SK-N-SH (cell line): ENCODE measurements around the gene ABHD17C. TPM values are rescaled to one million over a fixed set of nuclear protein-coding genes. Genes with fewer than 3 reads are reported as not detected.

Experiments
- CTCF ChIA-PET: fragments of 300-600, 350-600 bp; formaldehyde crosslinking; extraction: SDS; loops from one replicate; lab custom pipeline; 2021; lab: Yijun Ruan, JAX
- POLR2A ChIA-PET: fragments of 350-600 bp; sonication (Branson Sonifier 250); formaldehyde crosslinking; extraction: SDS; loops from one replicate; lab custom pipeline; 2020; ENCODE audit warnings: antibody characterized with exemption, inconsistent platforms; lab: Yijun Ruan, JAX
- DNase-seq: peaks from one replicate; pipeline ENCODE4 v3.0.0; 2012
- H2AFZ ChIP-seq: fragments of 200-600 bp; sonication (generic); 2 replicates; pipeline ENCODE4 v1.8.1; 2016; ENCODE audit warnings: antibody characterized with exemption, mild to moderate bottlenecking, low read depth
- H3F3A ChIP-seq: fragments of 200-600 bp; sonication (generic); replicated peaks from 2 replicates; pipeline ENCODE3; 2016; ENCODE audit warnings: antibody characterized with exemption, mild to moderate bottlenecking; ENCODE audit not compliant: insufficient read depth
- H3K27ac ChIP-seq, 2 experiments: fragments of 200-500 bp in 1 of 2; fragments of 200-600 bp in 1 of 2; sonication (Bioruptor generic) in 1 of 2; sonication (generic), shearing (Covaris generic) in 1 of 2; 2 replicates each; pipeline versions ENCODE4 v1.5.1 to v1.6.1; 2014 to 2016; ENCODE audit warnings: low read depth in 2 of 2, inconsistent platforms in 1 of 2, low read length in 1 of 2, mild to moderate bottlenecking in 1 of 2, mixed read lengths in 1 of 2
- H3K27me3 ChIP-seq: fragments of 200-600 bp; sonication (generic), shearing (Covaris generic); 2 replicates; pipeline ENCODE4 v1.6.1; 2016; ENCODE audit warnings: mixed run types; ENCODE audit not compliant: insufficient read depth
- H3K36me3 ChIP-seq, 2 experiments: fragments of 200-500 bp in 1 of 2; fragments of 200-600 bp in 1 of 2; sonication (Bioruptor generic) in 1 of 2; sonication (generic) in 1 of 2; replicated peaks in 1 of 2; 2 replicates each; pipeline versions ENCODE3 to v1.5.1; 2014 to 2016; ENCODE audit warnings: low read length in 1 of 2, mild to moderate bottlenecking in 1 of 2; ENCODE audit not compliant: insufficient read depth in 2 of 2, control insufficient read depth in 1 of 2
- H3K4me1 ChIP-seq, 2 experiments: fragments of 200-500 bp in 1 of 2; fragments of 200-600 bp in 1 of 2; sonication (Bioruptor generic) in 1 of 2; sonication (generic), shearing (Covaris generic) in 1 of 2; 2 replicates each; pipeline versions ENCODE4 v1.5.1 to v1.6.1; 2014 to 2016; ENCODE audit warnings: low read depth in 1 of 2, low read length in 1 of 2, mixed run types in 1 of 2; ENCODE audit not compliant: insufficient read depth in 2 of 2, control insufficient read depth in 1 of 2
- H3K4me2 ChIP-seq: fragments of 200-600 bp; sonication (generic), shearing (Covaris generic); 2 replicates; pipeline ENCODE4 v1.6.1; 2017; ENCODE audit warnings: mixed run types
- H3K4me3 ChIP-seq, 2 experiments: fragments of 200-500 bp in 1 of 2; fragments of 200-600 bp in 1 of 2; sonication (Bioruptor generic) in 1 of 2; sonication (generic), shearing (Covaris generic) in 1 of 2; 2 replicates each; pipeline versions ENCODE4 v1.5.1 to v1.8.1; 2014 to 2016; ENCODE audit warnings: low read depth in 2 of 2, inconsistent platforms in 1 of 2, low read length in 1 of 2, mild to moderate bottlenecking in 1 of 2, mixed read lengths in 1 of 2, moderate library complexity in 1 of 2
- H3K79me2 ChIP-seq: fragments of 200-600 bp; sonication (generic); 2 replicates; pipeline ENCODE4 v1.8.1; 2017; ENCODE audit warnings: mild to moderate bottlenecking; ENCODE audit not compliant: insufficient read depth
- H3K9ac ChIP-seq: fragments of 200-600 bp; sonication (generic); 2 replicates; pipeline ENCODE4 v1.6.1; 2017; ENCODE audit warnings: mixed run types
- H3K9me2 ChIP-seq: fragments of 200-600 bp; sonication (generic); 2 replicates; pipeline ENCODE4 v1.6.1; 2017; ENCODE audit warnings: mixed run types
- H3K9me3 ChIP-seq: fragments of 200-600 bp; sonication (generic); 2 replicates; pipeline ENCODE4 v1.6.1; 2017; ENCODE audit warnings: mixed run types, mild to moderate bottlenecking, moderate library complexity
- H4K20me1 ChIP-seq: fragments of 200-600 bp; sonication (generic); 2 replicates; pipeline ENCODE4 v1.6.1; 2017; ENCODE audit warnings: mild to moderate bottlenecking, mixed run types; ENCODE audit not compliant: insufficient read depth
- CHD2 ChIP-seq: fragments of 150-350 bp; IDR thresholded peaks from 2 replicates; pipeline ENCODE4 v1.6.1; 2018; ENCODE audit warnings: low read length; ENCODE audit not compliant: partially characterized antibody
- EZH2phosphoT487 ChIP-seq: fragments of 200-600 bp; sonication (generic); IDR thresholded peaks from 2 replicates; pipeline ENCODE4 v1.6.1; 2017; ENCODE audit warnings: low read depth, mixed run types, mild to moderate bottlenecking, antibody characterized with exemption, moderate library complexity, borderline replicate concordance
- FOXM1 ChIP-seq: IDR thresholded peaks from 2 replicates; pipeline ENCODE4 v1.4.0; 2012; ENCODE audit warnings: low read depth, mild to moderate bottlenecking
- GABPA ChIP-seq: IDR thresholded peaks from 2 replicates; pipeline ENCODE4 v1.4.0; 2012; ENCODE audit warnings: low read depth, mild to moderate bottlenecking
- MEF2A ChIP-seq: IDR thresholded peaks from 2 replicates; pipeline ENCODE4 v1.4.0; 2012; ENCODE audit warnings: low read depth, borderline replicate concordance
- NRF1 ChIP-seq: IDR thresholded peaks from 2 replicates; pipeline ENCODE4 v1.6.1; 2012; ENCODE audit warnings: low read depth, mild to moderate bottlenecking, low read length
- RAD21 ChIP-seq: IDR thresholded peaks from 2 replicates; pipeline ENCODE4 v1.6.1; 2012; ENCODE audit warnings: mild to moderate bottlenecking, low read length
- RCOR1 ChIP-seq: fragments of 150-350 bp; IDR thresholded peaks from 2 replicates; pipeline ENCODE4 v1.6.1; 2017; ENCODE audit warnings: antibody characterized with exemption, low read length
- WGBS: methylation state at CpG from one replicate; pipeline ENCODE4 v1.1.6; 2017; ENCODE audit warnings: low lambda C conversion rate; 5-methylcytosine and 5-hydroxymethylcytosine counted together
- polyA plus RNA-seq, 3 experiments: library from polyadenylated mRNA; depleted of rRNA; stranded (reverse); fragments of >200 nt; gene quantifications; 2 replicates each; pipeline ENCODE4 v1.2.3, GENCODE V29; 2012
- TF ChIP-seq, protein P1 (sequence below): IDR thresholded peaks from 2 replicates; pipeline ENCODE4 v1.6.1; 2012; ENCODE audit warnings: mild to moderate bottlenecking, low read depth, low read length, moderate library complexity
- TF ChIP-seq, protein P2 (sequence below): fragments of 150-350 bp; IDR thresholded peaks from 2 replicates; pipeline ENCODE4 v1.6.1; 2016; ENCODE audit warnings: mild to moderate bottlenecking, low read depth, low read length
- TF ChIP-seq, protein P3 (sequence below): IDR thresholded peaks from 2 replicates; pipeline ENCODE4 v1.4.0; 2012; ENCODE audit warnings: low read depth, borderline replicate concordance
- TF ChIP-seq, protein P4 (sequence below): IDR thresholded peaks from 2 replicates; pipeline ENCODE4; 2012

The ABHD17C gene
- polyA plus RNA-seq, 1 of the 3 experiments (the other 2 are of a cell fraction), result 11.7 TPM

DNA sequence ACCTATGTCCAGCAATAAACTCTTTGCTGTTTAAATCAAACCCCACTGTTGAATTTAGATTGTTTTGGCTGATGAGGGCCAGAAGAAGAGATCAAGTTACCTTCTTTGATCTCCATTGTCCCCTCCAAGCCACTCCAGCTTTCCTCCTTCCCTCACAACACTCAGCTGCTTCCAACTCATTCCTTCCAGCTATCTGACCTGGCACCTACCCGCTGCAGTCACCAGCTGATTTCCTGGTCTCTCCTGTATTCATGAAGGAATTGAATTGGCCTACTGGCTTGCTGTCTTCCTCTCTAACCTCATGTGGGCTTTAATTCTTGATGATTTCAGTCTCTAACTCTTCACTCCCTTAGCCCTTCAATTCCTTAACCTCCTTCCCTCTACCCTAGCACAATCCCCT is 40.8 kb upstream of the ABHD17C start:
- Histone ChIP-seq H2AFZ (no peak overlapping the region), H3K27ac (no peak overlapping the region), H3K9me3 (no peaks in the 10 kb centered on the region), H3K4me1 (no peaks in the 10 kb centered on the region), H3K4me2 (no peak overlapping the region), H4K20me1 (no peaks in the 10 kb centered on the region), H3F3A (no peaks in the 10 kb centered on the region), H3K27me3 (no peaks in the 10 kb centered on the region), H3K36me3 (no peaks in the 10 kb centered on the region), H3K9ac (no peak overlapping the region), H3K79me2 (no peaks in the 10 kb centered on the region), H3K4me3 (no peak overlapping the region), H3K9me2 (no peaks in the 10 kb centered on the region)
- WGBS, result 0% methylated on average over 1 of the region's 1 CpG
- ChIA-PET CTCF (interaction anchor here (0.8 to 1.2 kb wide), 2 partner anchors 30 to 40 kb away, joined by 3 read pairs; no protein-coding TSS in a partner anchor), POLR2A (no interaction called here)
- no peak for DNase-seq
- TF ChIP-seq NRF1 (no peak), MEF2A (no peak), GABPA (no peak), FOXM1 (no peak), CHD2 (no peak), RCOR1 (no peak), RAD21 (no peak), EZH2phosphoT487 (no peak)
- TF ChIP-seq, protein P1, sequence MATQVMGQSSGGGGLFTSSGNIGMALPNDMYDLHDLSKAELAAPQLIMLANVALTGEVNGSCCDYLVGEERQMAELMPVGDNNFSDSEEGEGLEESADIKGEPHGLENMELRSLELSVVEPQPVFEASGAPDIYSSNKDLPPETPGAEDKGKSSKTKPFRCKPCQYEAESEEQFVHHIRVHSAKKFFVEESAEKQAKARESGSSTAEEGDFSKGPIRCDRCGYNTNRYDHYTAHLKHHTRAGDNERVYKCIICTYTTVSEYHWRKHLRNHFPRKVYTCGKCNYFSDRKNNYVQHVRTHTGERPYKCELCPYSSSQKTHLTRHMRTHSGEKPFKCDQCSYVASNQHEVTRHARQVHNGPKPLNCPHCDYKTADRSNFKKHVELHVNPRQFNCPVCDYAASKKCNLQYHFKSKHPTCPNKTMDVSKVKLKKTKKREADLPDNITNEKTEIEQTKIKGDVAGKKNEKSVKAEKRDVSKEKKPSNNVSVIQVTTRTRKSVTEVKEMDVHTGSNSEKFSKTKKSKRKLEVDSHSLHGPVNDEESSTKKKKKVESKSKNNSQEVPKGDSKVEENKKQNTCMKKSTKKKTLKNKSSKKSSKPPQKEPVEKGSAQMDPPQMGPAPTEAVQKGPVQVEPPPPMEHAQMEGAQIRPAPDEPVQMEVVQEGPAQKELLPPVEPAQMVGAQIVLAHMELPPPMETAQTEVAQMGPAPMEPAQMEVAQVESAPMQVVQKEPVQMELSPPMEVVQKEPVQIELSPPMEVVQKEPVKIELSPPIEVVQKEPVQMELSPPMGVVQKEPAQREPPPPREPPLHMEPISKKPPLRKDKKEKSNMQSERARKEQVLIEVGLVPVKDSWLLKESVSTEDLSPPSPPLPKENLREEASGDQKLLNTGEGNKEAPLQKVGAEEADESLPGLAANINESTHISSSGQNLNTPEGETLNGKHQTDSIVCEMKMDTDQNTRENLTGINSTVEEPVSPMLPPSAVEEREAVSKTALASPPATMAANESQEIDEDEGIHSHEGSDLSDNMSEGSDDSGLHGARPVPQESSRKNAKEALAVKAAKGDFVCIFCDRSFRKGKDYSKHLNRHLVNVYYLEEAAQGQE, result no peak
- TF ChIP-seq, protein P2, sequence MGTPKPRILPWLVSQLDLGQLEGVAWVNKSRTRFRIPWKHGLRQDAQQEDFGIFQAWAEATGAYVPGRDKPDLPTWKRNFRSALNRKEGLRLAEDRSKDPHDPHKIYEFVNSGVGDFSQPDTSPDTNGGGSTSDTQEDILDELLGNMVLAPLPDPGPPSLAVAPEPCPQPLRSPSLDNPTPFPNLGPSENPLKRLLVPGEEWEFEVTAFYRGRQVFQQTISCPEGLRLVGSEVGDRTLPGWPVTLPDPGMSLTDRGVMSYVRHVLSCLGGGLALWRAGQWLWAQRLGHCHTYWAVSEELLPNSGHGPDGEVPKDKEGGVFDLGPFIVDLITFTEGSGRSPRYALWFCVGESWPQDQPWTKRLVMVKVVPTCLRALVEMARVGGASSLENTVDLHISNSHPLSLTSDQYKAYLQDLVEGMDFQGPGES, result no peak
- TF ChIP-seq, protein P3, sequence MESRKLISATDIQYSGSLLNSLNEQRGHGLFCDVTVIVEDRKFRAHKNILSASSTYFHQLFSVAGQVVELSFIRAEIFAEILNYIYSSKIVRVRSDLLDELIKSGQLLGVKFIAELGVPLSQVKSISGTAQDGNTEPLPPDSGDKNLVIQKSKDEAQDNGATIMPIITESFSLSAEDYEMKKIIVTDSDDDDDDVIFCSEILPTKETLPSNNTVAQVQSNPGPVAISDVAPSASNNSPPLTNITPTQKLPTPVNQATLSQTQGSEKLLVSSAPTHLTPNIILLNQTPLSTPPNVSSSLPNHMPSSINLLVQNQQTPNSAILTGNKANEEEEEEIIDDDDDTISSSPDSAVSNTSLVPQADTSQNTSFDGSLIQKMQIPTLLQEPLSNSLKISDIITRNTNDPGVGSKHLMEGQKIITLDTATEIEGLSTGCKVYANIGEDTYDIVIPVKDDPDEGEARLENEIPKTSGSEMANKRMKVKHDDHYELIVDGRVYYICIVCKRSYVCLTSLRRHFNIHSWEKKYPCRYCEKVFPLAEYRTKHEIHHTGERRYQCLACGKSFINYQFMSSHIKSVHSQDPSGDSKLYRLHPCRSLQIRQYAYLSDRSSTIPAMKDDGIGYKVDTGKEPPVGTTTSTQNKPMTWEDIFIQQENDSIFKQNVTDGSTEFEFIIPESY, result no peak
- TF ChIP-seq, protein P4, sequence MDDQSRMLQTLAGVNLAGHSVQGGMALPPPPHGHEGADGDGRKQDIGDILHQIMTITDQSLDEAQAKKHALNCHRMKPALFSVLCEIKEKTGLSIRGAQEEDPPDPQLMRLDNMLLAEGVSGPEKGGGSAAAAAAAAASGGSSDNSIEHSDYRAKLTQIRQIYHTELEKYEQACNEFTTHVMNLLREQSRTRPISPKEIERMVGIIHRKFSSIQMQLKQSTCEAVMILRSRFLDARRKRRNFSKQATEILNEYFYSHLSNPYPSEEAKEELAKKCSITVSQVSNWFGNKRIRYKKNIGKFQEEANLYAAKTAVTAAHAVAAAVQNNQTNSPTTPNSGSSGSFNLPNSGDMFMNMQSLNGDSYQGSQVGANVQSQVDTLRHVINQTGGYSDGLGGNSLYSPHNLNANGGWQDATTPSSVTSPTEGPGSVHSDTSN, result no peak
